ENCODE results near the gene ARMC10. TPM values are rescaled to one million over a fixed set of nuclear protein-coding genes. Genes with fewer than 3 reads are reported as not detected.
"Not testable (repeated sequence)": the region's sequence is repeated elsewhere in the genome, so short reads cannot be mapped to it uniquely, and the experiment has no call there.

ARMC10 gene
- total and polyA plus RNA-seq, 2 donors (not counting 3 experiments of a cell fraction or from before 2014, with no cell fraction given) = 16.6 to 39.2 TPM

GRCh38 chr7:103077318-103077717 is 2.4 kb downstream of the ARMC10 start:
- H3K9me1 ChIP-seq (replicated peaks; ENCODE audit: control insufficient read depth, extremely low read depth, insufficient read depth, low read length) = no peaks in the 10 kb centered on the region
- H3K9me3 ChIP-seq (replicated peaks; ENCODE audit: control insufficient read depth, insufficient read depth, low read length) = no peaks in the 10 kb centered on the region
- H4K20me1 ChIP-seq (replicated peaks; ENCODE audit: control insufficient read depth, extremely low read depth, insufficient read depth, low read length) = no peaks in the 10 kb centered on the region
- ChIA-PET CTCF (interaction anchor here (1.9 kb wide), 1 partner anchor 15 kb away, joined by 7 read pairs; no protein-coding TSS in a partner anchor), POLR2A (interaction anchor here (0.5 kb wide), 1 partner anchor 165 kb away, joined by 8 read pairs; the partner anchor contains the start of gene LRRC17)
- no peak overlapping the region for H3K27ac ChIP-seq (ENCODE audit: insufficient read depth, low read depth, low read length)
- TF ChIP-seq POLR2A (IDR thresholded peaks at IDR 0.05; ENCODE audit: low read depth, low read length) (no peak), MAX (IDR thresholded peaks at IDR 0.05; ENCODE audit: insufficient read depth, insufficient read length) (no peak), FOS (IDR thresholded peaks at IDR 0.05; ENCODE audit: borderline replicate concordance, insufficient read depth, low read length) (no peak), EZH2 (IDR thresholded peaks at IDR 0.05; ENCODE audit: borderline replicate concordance, low read depth, low read length, severe bottlenecking) (no peak), JUN (IDR thresholded peaks at IDR 0.05; ENCODE audit: borderline replicate concordance, insufficient read depth, insufficient read length, low read depth) (no peak), GATA2 (IDR thresholded peaks at IDR 0.05; ENCODE audit: insufficient read depth, insufficient read length, low read depth, low read length) (no peak), MYC (IDR thresholded peaks at IDR 0.05; ENCODE audit: low read depth, low read length) (no peak), POLR2AphosphoS5 (IDR thresholded peaks at IDR 0.05; ENCODE audit: insufficient read depth, low read depth, low read length) (no peak)
- TF ChIP-seq, protein P1, sequence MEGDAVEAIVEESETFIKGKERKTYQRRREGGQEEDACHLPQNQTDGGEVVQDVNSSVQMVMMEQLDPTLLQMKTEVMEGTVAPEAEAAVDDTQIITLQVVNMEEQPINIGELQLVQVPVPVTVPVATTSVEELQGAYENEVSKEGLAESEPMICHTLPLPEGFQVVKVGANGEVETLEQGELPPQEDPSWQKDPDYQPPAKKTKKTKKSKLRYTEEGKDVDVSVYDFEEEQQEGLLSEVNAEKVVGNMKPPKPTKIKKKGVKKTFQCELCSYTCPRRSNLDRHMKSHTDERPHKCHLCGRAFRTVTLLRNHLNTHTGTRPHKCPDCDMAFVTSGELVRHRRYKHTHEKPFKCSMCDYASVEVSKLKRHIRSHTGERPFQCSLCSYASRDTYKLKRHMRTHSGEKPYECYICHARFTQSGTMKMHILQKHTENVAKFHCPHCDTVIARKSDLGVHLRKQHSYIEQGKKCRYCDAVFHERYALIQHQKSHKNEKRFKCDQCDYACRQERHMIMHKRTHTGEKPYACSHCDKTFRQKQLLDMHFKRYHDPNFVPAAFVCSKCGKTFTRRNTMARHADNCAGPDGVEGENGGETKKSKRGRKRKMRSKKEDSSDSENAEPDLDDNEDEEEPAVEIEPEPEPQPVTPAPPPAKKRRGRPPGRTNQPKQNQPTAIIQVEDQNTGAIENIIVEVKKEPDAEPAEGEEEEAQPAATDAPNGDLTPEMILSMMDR (IDR thresholded peaks at IDR 0.05; ENCODE audit: extremely low read depth in 1 of 2, insufficient read depth in 1 of 2, low read depth in 1 of 2, low read length in 2 of 2) = no peak
- no peak overlapping the region for H3K9ac ChIP-seq (replicated peaks; ENCODE audit: extremely low read depth, insufficient read depth, low read length)
- peaks cover 17% of the 10 kb centered on the region for H3K4me1 ChIP-seq (ENCODE audit: control insufficient read depth, extremely low read depth, insufficient read depth, low read length)
- BruUV-seq (replicated peaks) = no TSS peak
- no peak overlapping the region for H2AFZ ChIP-seq (ENCODE audit: low read depth, low read length)
- no peak for FAIRE-seq
- H3K79me2 ChIP-seq (ENCODE audit: control insufficient read depth, insufficient read depth, low read length) = peaks cover 39% of the 10 kb centered on the region
- no peaks in the 10 kb centered on the region for H3K36me3 ChIP-seq (ENCODE audit: control insufficient read depth in 2 of 2, extremely low read depth in 1 of 2, insufficient read depth in 2 of 2, low read length in 2 of 2)
- H3K4me2 ChIP-seq (ENCODE audit: insufficient read depth, low read length) = no peak overlapping the region
- intact Hi-C loops (cut with micrococcal nuclease) (no loop called here), dilution Hi-C loops (cut with MboI; ENCODE audit: extremely low pct_ligation_motif_present, low sequenced_read_pairs) (no loop called here)
- H3K27me3 ChIP-seq (ENCODE audit: control insufficient read depth in 2 of 2, insufficient read depth in 2 of 2, low read length in 2 of 2) = no peaks in the 10 kb centered on the region
- H3K4me3 ChIP-seq (replicated peaks in 1 of 3; ENCODE audit: insufficient read depth in 1 of 3, low read depth in 1 of 3, low read length in 3 of 3) = no peak overlapping the region
- DNase-seq (ENCODE audit: low read depth, low spot score) = no peak

DNA sequence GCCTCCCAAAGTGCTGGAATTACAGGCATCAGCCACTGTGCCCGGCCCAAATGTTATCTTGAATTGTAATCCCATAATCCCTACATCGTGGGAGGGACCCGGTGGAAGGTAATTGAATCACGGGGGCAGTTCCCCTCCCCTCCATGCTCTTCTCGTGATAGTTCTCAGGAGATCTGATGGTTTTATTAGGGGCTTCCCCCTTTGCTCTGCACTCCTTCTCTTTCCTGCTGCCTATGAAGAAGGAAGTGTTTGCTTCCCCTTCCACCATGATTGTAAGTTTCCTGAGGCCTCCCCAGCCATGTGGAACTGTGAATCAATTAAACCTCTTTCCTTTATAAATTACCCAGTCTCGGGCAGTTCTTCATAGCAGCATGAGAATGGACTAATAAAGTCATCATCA is 3.3 kb downstream of the ARMC10 start:
- dilution Hi-C loops (cut with MboI; ENCODE audit: extremely low pct_ligation_motif_present, low sequenced_read_pairs); H3K9me3 ChIP-seq (replicated peaks; ENCODE audit: control insufficient read depth, insufficient read depth, low read length); H3K9me1 ChIP-seq (replicated peaks; ENCODE audit: control insufficient read depth, extremely low read depth, insufficient read depth, low read length); H3K9ac ChIP-seq (replicated peaks; ENCODE audit: extremely low read depth, insufficient read depth, low read length); FAIRE-seq; H3K4me3 ChIP-seq (replicated peaks in 1 of 3; ENCODE audit: insufficient read depth in 1 of 3, low read depth in 1 of 3, low read length in 3 of 3); BruUV-seq (replicated peaks); H3K27me3 ChIP-seq (ENCODE audit: control insufficient read depth in 2 of 2, insufficient read depth in 2 of 2, low read length in 2 of 2); H3K36me3 ChIP-seq (ENCODE audit: control insufficient read depth in 2 of 2, extremely low read depth in 1 of 2, insufficient read depth in 2 of 2, low read length in 2 of 2); H2AFZ ChIP-seq (ENCODE audit: low read depth, low read length); H3K4me2 ChIP-seq (ENCODE audit: insufficient read depth, low read length); DNase-seq (ENCODE audit: low read depth, low spot score); H3K27ac ChIP-seq (ENCODE audit: insufficient read depth, low read depth, low read length); intact Hi-C loops (cut with micrococcal nuclease); POLR2A ChIA-PET; H4K20me1 ChIP-seq (replicated peaks; ENCODE audit: control insufficient read depth, extremely low read depth, insufficient read depth, low read length): not testable (repeated sequence)
- CTCF ChIA-PET = interaction anchor here (0.6 kb wide), 1 partner anchor 320 kb away, joined by 4 read pairs; no protein-coding TSS in a partner anchor
- peaks cover 17% of the 10 kb centered on the region for H3K4me1 ChIP-seq (ENCODE audit: control insufficient read depth, extremely low read depth, insufficient read depth, low read length)
- peaks cover 39% of the 10 kb centered on the region for H3K79me2 ChIP-seq (ENCODE audit: control insufficient read depth, insufficient read depth, low read length)

Data from endothelial cell of umbilical vein (primary cell).